Stimulated activated CD8-positive, alpha-beta memory T cell treated with anti-CD3 and anti-CD28 coated beads, Interleukin-12 subunit alpha, Interleukin-12 subunit beta, amount 100 ng/mL, for 24 hours (primary cell): ENCODE results near the gene MED25.
A peak's percentile ranks its signal among the peaks of the same experiment; 100 is the strongest.

Experiments
- DNase-seq: peaks from one replicate; pipeline ENCODE4 v3.0.0-alpha.2; 2020; ENCODE audit errors: extremely low read depth

MED25 gene

GRCh38 chr19:49858088-49858985, 40.2 kb downstream of the MED25 start:
- no peak for DNase-seq

- no peak for DNase-seq
Observed at GRCh38 chr19:49859682-49860335, 41.7 kb downstream of the MED25 start.

GRCh38 chr19:49860336-49861102, 42.4 kb downstream of the MED25 start:
- no peak for DNase-seq

GRCh38 chr19:49861107-49861506, 43.0 kb downstream of the MED25 start:
- DNase-seq: no peak

- no peak for DNase-seq
Observed at GRCh38 chr19:49861541-49862378, 43.7 kb downstream of the MED25 start.

GRCh38 chr19:49862391-49863253, 44.5 kb downstream of the MED25 start:
- DNase-seq: no peak

DNA sequence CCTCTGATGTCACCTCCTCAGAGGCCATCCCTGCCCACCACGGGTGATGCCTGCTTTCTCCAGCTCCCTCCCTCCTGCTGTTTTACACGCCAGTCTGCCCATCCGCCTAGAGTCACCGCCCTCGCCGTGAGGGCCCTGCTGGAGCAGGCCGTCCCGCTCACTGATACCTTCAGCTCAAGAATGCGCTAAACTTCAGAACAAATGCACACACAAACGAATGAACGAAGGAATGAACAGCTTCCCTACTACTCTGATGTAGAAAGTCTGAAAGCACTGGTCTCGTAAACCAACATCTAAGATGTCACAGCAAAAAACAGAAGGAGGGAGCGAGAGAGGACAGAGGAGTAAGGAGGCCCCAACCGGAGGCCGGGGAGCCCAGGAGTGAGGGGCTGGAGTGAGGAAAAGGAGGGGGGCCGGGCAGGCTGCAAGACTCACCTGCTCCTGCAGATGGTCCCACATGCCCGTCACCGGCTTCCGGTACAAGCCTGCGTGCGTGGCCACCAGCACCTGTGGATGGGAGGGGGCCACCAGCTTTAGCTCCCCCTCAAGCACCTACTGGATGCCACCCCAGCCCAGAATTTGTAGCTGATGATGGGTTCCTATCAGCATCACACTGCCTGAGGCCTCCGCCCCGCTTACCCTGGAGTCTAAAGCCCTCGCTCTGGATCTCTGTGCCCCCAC, 45.3 kb downstream of the MED25 start:
- no peak for DNase-seq

GRCh38 chr19:49863935-49864320, 45.8 kb downstream of the MED25 start:
- no peak for DNase-seq

- no peak for DNase-seq
Observed at GRCh38 chr19:49864890-49865289, 46.8 kb downstream of the MED25 start.

DNA sequence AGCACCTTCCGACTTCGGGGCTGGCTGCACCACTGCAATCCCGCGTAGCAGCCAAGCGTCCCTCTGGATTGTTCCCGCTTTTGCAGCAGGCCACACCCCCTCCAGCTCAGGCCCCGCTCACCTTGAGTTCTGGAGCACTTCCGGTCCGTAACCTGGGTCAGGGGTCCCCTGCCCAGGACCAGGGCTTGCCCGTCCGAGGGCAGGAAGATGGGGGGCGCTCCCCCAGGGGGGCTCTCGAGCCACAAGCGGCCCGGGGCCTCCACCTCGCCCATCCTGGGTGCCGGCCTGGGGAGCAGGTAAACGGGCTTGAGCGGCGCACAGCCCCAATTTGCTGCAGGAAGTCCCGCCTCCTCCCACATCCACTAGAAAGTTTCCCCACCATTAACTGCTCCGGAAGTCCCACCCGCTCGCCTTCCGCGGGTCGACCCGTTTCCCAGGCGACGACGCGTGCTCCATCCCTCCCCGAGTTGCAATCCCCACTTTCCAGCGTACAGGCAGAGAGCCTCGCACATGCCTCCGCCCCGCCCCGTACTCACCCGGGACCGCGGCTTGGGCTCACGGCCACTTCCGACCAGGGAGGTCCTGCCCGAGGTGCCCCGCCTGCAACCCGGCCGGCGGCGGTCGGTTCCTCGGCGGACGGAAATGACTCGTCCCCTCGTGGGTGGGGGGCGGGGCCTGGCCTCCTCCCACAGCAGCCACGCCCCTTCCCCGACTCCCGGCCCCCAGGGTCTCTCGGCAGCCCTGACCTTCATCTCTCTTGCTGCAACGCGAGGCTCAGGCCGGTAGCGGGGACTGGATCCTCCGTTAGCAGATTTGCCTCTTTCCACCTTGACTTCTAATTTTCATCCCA, 49.1 kb downstream of the MED25 start, which contains the start of gene PNKP:
Gene PNKP, minus strand, starts transcription at position 644 of the 850 bp plus-strand sequence. Its CDS starts 372 bp downstream, at position 272.
- peak; percentile 85 for DNase-seq

DNA sequence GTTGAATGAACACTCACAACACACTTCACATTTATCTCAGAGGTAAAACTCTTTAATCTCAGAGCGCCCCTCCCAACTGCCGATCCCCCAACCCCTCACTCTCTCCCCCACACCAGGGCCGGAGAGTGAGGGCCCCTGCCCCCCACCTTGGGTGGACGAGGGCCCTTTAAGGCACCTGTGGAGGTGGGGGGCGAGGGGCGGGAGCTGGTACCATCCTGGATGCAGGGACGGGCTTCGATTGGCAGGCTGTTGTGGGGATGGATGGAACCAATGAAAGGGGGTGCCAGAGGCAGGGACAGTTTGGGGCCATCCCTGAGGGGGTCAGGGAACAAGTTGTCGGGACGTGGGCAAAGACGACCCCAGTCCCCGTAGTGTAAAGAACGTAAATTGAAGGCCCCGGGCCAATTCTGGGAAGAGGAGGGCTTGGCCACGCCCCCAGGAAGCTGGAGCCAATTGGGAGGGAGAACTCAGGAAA, 51.0 kb downstream of the MED25 start:
- no peak for DNase-seq

DNA sequence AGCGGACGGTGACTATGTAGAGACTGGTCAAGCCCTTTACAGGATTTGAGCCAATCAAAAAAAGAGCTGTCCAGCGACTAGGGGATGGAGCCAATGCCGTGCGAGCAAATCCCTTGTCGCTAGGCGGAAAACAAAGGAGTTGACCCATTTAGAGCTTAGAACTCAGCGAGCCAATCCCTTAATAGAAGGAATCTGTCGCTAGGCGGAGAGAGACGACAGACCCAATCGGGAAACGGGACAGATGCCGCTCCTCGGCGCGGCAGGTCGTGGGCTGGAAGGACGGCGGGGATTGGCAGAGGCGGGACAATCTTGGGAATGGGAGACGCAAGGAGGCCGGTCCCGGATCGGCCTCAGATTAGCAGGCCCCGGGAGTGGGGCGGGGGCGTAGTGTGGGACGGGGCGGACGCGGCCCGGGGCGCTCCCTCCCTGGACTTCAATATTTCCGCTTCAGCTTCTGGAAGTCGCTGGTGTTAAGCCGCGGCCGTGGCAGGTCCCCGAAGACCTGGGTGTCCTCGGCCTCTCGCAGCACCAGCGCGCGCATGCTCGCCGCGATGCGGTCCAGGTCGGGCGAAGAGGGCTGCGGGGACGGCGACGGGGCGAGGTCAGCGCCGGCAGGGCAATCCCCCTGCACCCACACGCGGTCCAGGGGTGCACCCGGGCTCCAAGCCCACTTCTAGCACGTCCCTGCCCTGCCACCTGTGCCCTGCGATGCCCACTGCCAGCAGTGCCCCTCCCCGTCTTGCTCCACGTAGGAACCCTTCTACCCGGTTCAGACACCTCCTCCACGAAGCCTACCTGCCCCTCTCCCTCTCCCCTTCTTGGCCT, 51.6 kb downstream of the MED25 start:
- DNase-seq: peak; percentile 67

GRCh38 chr19:49870309-49870901, 52.3 kb downstream of the MED25 start:
- DNase-seq: no peak

DNA sequence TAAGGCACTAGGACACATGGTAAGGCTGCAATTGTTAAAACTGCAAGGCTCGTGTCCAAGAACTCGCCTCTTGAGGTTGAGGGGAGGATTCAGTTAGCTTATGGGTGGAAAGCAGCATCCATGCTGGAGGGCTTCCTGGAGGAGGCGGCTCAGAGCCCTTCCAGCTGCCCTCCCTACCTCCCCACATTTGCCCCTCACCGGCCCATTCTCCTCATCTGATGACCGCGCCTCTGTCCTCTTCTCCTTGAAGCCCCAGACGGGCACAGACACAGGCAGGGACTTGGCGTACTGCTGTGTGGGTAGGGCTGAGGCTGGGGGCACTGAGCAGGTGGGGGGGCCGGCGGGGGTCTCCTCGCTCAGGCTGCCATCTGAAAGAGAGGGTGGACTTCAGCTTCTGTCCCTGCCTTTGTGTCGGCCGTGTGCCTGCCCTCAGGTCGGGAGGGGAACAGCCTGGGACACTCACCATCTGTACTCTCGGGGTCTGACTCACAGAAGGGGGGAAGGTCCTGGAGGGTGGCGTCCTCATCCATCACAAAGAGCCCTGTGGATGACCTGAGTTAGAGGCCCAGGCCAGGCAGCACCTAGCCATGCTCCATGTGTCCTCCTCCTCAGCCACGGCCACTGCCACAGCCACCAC, 53.4 kb downstream of the MED25 start:
- DNase-seq: no peak

GRCh38 chr19:49872245-49873128, 54.4 kb downstream of the MED25 start:
- no peak for DNase-seq

DNA sequence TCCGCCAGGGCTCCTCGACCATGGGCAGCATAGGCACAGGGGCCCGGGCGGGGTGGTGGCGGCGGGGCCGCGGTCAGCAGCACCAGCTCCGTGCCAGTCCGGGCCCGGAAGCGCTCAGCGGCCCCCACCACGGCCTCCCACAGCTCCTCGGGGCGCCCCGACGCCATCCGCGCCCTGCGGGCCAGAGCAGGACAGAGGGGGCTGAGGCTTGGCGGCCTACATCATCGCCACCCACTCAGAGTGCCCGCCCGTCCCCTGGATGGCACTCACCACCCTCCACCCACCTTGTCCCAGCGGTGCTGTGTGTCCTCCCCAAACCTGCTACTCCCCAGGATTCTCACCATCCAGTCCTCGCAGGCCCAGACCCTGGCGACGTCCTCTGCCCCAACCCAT, 55.0 kb downstream of the MED25 start:
- DNase-seq: no peak
